Measurements from ENCODE around the gene PRSS38.

PRSS38 gene

DNA sequence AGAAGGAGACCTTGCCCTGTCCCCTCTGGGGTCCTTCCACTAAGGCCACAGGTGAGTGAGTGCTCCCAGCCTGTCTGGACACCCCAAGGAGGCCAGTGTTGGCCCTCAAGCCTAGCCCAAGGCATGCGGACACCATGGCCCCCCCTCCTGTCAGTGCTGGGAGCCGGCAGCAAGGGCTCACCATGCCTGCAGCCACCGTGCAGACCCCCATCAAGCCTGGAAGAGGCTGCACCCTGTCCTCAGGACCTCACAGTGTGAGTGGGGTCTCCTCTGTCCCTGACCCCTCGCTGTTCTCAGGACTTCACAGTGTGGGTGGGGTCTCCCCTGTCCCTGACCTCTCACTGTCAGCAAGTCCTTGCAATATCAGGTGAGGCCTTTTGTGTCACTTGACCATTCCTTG, 33.2 kb upstream of the PRSS38 start:
- Histone ChIP-seq H3K36me3 (ENCODE audit: insufficient read depth, low read length) (no peaks in the 10 kb centered on the region), H3K9ac (ENCODE audit: insufficient read length) (no peak overlapping the region), H3K9me3 (ENCODE audit: low read depth, low read length) (no peaks in the 10 kb centered on the region), H3K4me3 (no peak overlapping the region), H3K27ac (no peak overlapping the region)
- no peak for TF ChIP-seq FOXP2 (optimal IDR thresholded peaks at IDR 0.05; ENCODE audit: control extremely low read depth, extremely low read length, insufficient read depth)
- no peak for TF ChIP-seq EZH2 (IDR thresholded peaks at IDR 0.05)
- TF ChIP-seq POLR2AphosphoS5 (IDR thresholded peaks at IDR 0.05; ENCODE audit: borderline replicate concordance, low read depth, low read length): no peak
- no peak for DNase-seq (ENCODE audit: low read depth, low spot score)

DNA sequence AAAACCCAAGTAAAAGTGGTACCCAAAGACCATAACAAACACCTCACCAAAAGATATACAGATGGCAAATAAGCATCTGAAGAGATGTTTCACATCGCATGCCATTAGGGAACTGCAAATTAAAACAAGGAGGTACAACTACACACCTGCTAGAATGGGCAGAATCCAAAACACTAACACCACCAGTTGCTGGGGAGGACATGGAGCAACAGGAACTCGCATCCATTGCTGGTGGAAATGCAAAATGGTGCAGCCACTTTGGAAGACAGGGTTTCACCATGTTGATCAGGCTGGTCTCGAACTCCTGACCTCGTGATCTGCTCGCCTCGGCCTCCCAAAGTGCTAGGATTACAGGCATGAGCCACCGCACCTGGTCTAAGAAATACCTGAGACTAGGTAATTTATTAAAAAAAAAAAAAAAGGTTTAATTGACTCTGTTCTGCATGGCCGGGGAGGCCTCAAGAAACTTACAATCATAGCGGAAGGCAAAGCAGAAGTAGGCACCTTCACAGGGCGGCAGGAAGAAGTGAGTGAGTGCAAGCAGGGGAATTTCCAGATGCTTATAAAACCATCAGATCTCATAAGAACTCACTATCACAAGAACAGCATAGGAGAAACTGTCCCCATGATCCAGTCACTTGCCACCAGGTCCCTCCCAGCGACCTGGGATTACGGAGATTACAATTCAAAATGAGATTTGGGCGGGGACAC, 30.2 kb upstream of the PRSS38 start:
- Histone ChIP-seq H3K27ac (no peak overlapping the region), H3K9ac (ENCODE audit: insufficient read length) (no peak overlapping the region), H3K36me3 (ENCODE audit: insufficient read depth, low read length) (no peaks in the 10 kb centered on the region), H3K9me3 (ENCODE audit: low read depth, low read length) (no peaks in the 10 kb centered on the region), H3K4me3 (no peak overlapping the region)
- no peak for DNase-seq (ENCODE audit: low read depth, low spot score)
- TF ChIP-seq POLR2AphosphoS5 (IDR thresholded peaks at IDR 0.05; ENCODE audit: borderline replicate concordance, low read depth, low read length) (no peak), EZH2 (IDR thresholded peaks at IDR 0.05) (no peak), FOXP2 (optimal IDR thresholded peaks at IDR 0.05; ENCODE audit: control extremely low read depth, extremely low read length, insufficient read depth) (no peak)

DNA sequence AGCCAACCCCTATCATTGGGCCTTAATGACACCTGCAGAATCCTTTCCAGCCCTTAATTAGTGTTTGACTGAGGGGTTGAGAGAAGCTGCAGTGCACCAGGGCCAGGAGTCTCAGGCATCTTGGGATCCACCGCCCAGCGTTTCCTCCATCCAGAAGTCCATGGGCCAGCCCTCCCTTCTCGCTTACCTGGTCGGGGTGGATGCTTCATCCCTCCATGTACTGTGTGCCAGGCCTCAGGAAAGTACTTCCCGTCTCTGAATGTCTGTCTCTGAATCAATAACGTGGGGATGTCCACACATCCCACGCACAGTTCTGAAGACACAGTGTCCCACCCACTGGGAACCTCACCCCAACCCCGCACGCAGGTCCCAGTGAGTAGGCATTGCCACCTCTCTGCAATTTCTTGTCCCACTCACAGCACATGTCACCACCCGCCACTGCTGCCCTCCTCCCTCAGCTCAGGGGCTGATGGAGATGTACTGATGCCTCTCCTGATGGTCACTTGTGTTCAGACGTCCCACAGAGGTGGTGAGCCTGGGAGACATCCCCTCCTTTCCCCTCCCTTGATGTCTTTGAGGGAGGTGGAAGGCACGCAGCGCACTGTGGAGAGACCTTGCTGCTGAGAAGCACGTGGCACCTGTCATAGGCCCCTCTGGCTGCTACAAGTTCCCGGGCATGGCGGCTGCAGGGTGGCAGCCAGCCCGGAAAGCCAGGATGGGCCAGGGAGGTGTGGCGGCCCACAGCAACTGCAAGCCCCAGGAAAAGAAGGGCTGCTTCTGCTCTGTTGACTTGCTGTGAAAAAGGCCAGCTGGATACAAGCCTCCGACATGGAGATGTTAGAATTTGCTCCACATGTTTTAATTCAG, 29.4 kb upstream of the PRSS38 start:
- Histone ChIP-seq H3K4me3 (no peak overlapping the region), H3K36me3 (ENCODE audit: insufficient read depth, low read length) (no peaks in the 10 kb centered on the region), H3K9ac (ENCODE audit: insufficient read length) (no peak overlapping the region), H3K9me3 (ENCODE audit: low read depth, low read length) (no peaks in the 10 kb centered on the region), H3K27ac (no peak overlapping the region)
- DNase-seq (ENCODE audit: low read depth, low spot score): no peak
- no peak for TF ChIP-seq POLR2AphosphoS5 (IDR thresholded peaks at IDR 0.05; ENCODE audit: borderline replicate concordance, low read depth, low read length)
- no peak for TF ChIP-seq FOXP2 (optimal IDR thresholded peaks at IDR 0.05; ENCODE audit: control extremely low read depth, extremely low read length, insufficient read depth)
- no peak for TF ChIP-seq EZH2 (IDR thresholded peaks at IDR 0.05)

DNA sequence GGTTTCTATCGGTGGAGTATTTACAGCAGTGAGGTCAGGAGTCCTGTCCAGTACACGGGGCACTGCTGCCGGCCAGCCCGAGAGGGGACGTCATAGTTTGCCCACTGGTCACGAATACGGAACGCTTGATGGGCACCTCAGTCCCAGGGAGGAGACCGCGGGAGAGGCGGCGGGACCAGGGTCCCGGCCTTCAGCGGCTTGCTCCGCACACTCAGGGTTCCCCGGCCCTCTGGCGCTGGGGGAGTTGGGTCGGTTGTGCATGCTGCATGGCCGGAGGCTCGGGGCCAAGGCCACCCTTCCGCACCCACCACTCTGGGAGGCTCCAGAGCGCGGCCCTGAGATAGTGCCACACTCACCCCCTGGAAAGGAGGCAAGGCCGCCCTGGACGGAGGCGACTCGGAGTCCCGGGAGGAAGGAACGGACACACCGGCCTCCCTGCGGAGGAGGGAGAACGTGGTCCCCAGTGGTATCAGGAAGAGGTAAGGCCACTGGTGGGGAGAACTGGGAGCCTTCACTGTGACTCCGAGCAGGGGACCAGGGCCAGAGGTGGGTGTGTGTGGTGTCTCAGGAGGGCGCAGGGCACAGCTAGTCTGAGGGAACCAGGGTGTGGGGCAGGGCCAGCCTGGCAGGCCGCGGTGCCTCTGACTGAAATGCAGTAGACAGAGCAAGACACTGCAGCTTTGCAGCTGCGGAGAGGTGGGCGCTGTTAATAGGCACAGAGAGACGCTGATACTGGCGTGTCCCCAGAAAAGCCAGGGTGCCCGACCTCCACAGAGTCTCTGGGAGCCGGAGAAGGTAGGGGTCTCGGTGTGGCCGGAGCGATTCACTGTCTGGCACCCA, 28.6 kb upstream of the PRSS38 start:
- no peak overlapping the region for H3K4me3 ChIP-seq
- H3K27ac ChIP-seq: no peak overlapping the region
- H3K36me3 ChIP-seq (ENCODE audit: insufficient read depth, low read length): no peaks in the 10 kb centered on the region
- H3K9ac ChIP-seq (ENCODE audit: insufficient read length): no peak overlapping the region
- TF ChIP-seq EZH2 (IDR thresholded peaks at IDR 0.05) (no peak), FOXP2 (optimal IDR thresholded peaks at IDR 0.05; ENCODE audit: control extremely low read depth, extremely low read length, insufficient read depth) (no peak), POLR2AphosphoS5 (IDR thresholded peaks at IDR 0.05; ENCODE audit: borderline replicate concordance, low read depth, low read length) (no peak)
- no peaks in the 10 kb centered on the region for H3K9me3 ChIP-seq (ENCODE audit: low read depth, low read length)
- no peak for DNase-seq (ENCODE audit: low read depth, low spot score)

DNA sequence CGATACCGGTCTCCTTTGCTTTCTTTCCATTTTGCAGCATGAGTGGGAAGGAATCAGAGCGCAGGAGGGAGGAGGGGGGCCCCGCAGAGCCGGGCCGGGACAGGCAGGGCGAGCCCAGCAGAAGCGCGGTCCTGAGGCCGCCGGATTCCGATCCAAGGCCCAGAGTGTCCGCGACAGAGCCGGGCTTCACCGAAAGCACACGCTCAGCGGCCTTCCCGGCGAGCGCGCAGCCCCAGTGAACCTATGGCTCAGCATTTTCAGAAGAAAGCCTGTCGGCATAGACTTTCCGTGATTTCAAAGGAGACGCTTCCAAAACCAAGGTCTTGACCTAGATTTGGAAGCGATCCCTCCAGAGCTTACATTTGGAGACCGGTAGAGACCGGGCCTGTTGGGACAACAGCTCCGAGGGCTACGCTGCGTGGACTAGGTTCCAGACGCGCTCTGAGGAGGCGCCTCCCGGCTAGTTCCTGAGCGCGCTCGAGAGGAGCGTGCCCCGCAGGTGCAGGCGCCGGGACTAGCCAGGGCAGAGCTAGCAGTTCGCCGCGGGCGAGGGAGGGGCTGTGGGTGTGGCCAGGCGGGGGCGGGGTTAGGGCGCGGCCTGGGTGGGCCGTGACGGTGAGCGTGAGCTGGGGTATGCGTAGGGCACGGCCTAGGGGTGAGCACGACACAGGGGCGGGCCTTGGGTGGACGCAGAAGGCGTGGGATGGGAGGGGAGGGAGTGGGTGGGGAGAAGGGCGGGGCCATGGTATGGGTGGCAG, 27.8 kb upstream of the PRSS38 start:
- H3K27ac ChIP-seq: no peak overlapping the region

DNA sequence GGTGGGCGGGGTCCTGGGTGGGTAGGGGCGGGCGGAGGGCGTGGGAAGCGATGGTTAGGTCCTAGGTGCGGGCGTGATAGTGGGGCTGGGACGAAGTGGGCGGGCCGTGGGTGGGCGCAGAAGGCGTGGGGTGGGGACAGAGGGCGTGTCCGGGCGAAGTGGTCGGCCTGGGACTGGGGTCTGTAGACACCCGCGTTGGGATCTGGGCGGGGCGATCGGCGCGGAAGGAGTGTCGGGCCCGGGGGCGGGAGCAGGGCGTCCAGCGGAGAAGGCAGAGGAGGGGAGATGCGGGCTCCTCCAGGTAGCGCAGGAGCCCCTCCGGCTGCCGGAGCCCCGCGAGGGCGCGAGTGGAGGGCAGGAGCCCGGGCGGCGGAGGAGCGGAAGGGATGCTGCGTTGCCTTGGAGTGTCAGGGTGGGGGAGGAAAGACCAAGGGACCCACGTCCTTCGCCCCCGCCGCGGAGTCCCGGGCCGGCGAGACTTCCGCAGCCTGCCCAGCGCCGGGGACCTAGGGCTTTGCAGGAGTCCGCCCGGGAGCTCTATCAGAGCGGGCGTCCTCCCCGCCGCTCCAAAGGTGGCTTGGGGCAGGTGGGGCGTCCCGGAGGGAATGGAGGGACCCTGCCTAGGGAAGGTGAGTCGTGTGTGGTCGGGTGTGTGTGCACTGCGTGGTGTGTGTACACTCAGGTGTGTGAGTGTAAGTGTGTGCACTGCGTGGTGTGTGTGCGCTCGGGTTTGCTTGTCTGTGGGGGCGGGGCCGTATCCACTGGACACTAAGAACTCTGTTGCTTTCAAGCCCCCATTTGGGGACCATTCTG, 27.0 kb upstream of the PRSS38 start:
- H3K36me3 ChIP-seq (ENCODE audit: insufficient read depth, low read length): no peaks in the 10 kb centered on the region
- no peak overlapping the region for H3K27ac ChIP-seq
- peak overlapping the region; percentile 63 for H3K9ac ChIP-seq (ENCODE audit: insufficient read length)
- no peaks in the 10 kb centered on the region for H3K9me3 ChIP-seq (ENCODE audit: low read depth, low read length)
- DNase-seq (ENCODE audit: low read depth, low spot score): no peak
- peak overlapping the region; percentile 91 for H3K4me3 ChIP-seq
- TF ChIP-seq FOXP2 (optimal IDR thresholded peaks at IDR 0.05; ENCODE audit: control extremely low read depth, extremely low read length, insufficient read depth) (no peak), EZH2 (IDR thresholded peaks at IDR 0.05) (no peak), POLR2AphosphoS5 (IDR thresholded peaks at IDR 0.05; ENCODE audit: borderline replicate concordance, low read depth, low read length) (no peak)

More for the DNA sequence above, 27.8 kb upstream of the PRSS38 start:
- Histone ChIP-seq H3K36me3 (ENCODE audit: insufficient read depth, low read length) (no peaks in the 10 kb centered on the region), H3K9ac (ENCODE audit: insufficient read length) (no peak overlapping the region), H3K4me3 (peak overlapping the region; percentile 72), H3K9me3 (ENCODE audit: low read depth, low read length) (no peaks in the 10 kb centered on the region)
- TF ChIP-seq EZH2 (IDR thresholded peaks at IDR 0.05): no peak
- peak; percentile 32 for TF ChIP-seq FOXP2 (optimal IDR thresholded peaks at IDR 0.05; ENCODE audit: control extremely low read depth, extremely low read length, insufficient read depth)
- peak; percentile 66 for DNase-seq (ENCODE audit: low read depth, low spot score)
